Activated T-cell treated with anti-CD3 and anti-CD28 coated beads, Interleukin-2, amount 50 U/mL, for 72 hours (primary cell): ENCODE data around the gene KRTAP6-2. TPM values are rescaled to one million over a fixed set of nuclear protein-coding genes. Genes with fewer than 3 reads are reported as not detected.

Experiments
- ATAC-seq, 2 donors: fragments of 150-1000 bp; cut with Tn5 transposase; replicated peaks in 1 of 2; 2 replicates each; pipeline ENCODE4 v1.10.0; 2021; ENCODE audit warnings: moderate library complexity in 2 of 2, mild to moderate bottlenecking in 1 of 2
- DNase-seq, 2 donors: peaks; one replicate each; pipeline ENCODE4 v3.0.0; 2021 to 2022; ENCODE audit warnings: mixed read lengths in 1 of 2
- H3K27ac Mint-ChIP-seq: one replicate; pipeline ENCODE4 v1.8.0; 2022; ENCODE audit warnings: mild to moderate bottlenecking, moderate library complexity, mixed read lengths
- H3K27me3 Mint-ChIP-seq: one replicate; pipeline ENCODE4 v1.8.0; 2022; ENCODE audit warnings: low read depth, mixed read lengths
- H3K36me3 Mint-ChIP-seq, 2 donors: one replicate each; pipeline ENCODE4 v1.8.0; 2022; ENCODE audit warnings: mixed read lengths in 2 of 2, mild to moderate bottlenecking in 1 of 2; ENCODE audit not compliant: insufficient read depth in 2 of 2
- H3K4me1 Mint-ChIP-seq: one replicate; pipeline ENCODE4 v1.8.0; 2022; ENCODE audit warnings: low read depth, mixed read lengths
- H3K4me3 Mint-ChIP-seq, 2 donors: one replicate each; pipeline ENCODE4 v1.8.0; 2022; ENCODE audit warnings: mild to moderate bottlenecking in 2 of 2, mixed read lengths in 2 of 2, moderate library complexity in 2 of 2
- H3K9me3 Mint-ChIP-seq, 2 donors: one replicate each; pipeline ENCODE4 v1.8.0; 2022; ENCODE audit warnings: mixed read lengths in 2 of 2
- total RNA-seq, 2 donors: library from RNA; stranded (reverse); gene quantifications; one replicate each; pipeline ENCODE4 v1.2.3, GENCODE V29; 2022

KRTAP6-2 gene, protein sequence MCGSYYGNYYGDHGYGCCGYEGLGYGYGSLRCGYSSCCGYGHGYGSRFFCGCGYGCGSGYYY
- total RNA-seq: not detected

DNA sequence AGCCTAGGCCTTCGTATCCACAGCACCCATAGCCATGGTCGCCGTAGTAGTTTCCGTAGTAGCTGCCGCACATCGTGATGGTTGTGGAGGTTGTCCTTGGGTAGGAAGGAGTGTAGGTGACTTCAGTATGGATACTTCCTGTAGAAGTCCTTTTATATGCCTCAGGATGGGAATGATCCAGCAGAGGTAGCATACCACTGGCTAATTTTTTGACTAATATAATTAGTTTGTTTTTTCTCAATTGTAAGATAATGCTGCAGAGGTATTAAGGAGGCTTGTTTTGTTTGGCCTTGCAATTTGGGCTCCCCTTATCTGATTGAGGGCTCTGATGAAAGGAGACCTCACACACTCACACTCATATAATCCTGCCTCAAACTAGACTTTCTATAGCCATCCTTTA lies at the start of gene KRTAP6-2:
TSS of gene KRTAP6-2 (minus strand) at position 101 of the 400 bp plus-strand sequence. CDS start at position 73, 28 bp downstream.
- ATAC-seq (no peak), DNase-seq (no peak)
- no peaks in the 10 kb centered on the region for H3K36me3 Mint-ChIP-seq
- no peaks in the 10 kb centered on the region for H3K4me1 Mint-ChIP-seq
- H3K9me3 Mint-ChIP-seq: peaks cover 0 to 4% of the 10 kb centered on the region in 2 donors
- no peaks in the 10 kb centered on the region for H3K27me3 Mint-ChIP-seq
- H3K4me3 Mint-ChIP-seq: no peak within 1 kb of the TSS
- no peak within 1 kb of the TSS for H3K27ac Mint-ChIP-seq

DNA sequence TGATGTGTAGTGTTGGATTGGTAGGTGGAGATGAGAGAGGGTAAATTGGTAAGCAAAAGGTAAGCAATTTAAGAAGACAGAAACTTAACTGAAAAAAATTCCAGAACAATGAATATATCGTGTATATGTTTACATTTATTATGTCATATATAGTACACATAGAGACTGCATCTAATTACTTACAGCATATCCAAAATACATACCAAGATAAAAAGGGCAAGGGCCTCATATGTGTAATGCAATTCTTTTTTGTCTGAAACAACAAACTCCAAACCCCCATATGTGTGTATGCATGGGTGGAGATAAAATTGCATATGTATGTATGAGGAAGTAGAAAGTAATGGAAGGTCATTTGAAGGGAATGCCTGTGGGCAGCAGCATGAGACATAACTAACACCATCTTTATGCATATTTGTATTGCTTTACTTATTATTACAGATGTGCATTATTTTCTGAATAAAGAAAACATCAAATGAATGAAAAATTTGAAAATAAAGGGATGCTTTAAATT lies 48.3 kb upstream of the KRTAP6-2 start:
- no peaks in the 10 kb centered on the region for H3K27me3 Mint-ChIP-seq
- H3K27ac Mint-ChIP-seq: no peak overlapping the region
- peaks cover 2 to 5% of the 10 kb centered on the region in 2 donors for H3K9me3 Mint-ChIP-seq
- no peaks in the 10 kb centered on the region for H3K36me3 Mint-ChIP-seq
- H3K4me1 Mint-ChIP-seq: no peaks in the 10 kb centered on the region
- ATAC-seq: no peak
- DNase-seq: no peak
- no peak overlapping the region for H3K4me3 Mint-ChIP-seq

DNA sequence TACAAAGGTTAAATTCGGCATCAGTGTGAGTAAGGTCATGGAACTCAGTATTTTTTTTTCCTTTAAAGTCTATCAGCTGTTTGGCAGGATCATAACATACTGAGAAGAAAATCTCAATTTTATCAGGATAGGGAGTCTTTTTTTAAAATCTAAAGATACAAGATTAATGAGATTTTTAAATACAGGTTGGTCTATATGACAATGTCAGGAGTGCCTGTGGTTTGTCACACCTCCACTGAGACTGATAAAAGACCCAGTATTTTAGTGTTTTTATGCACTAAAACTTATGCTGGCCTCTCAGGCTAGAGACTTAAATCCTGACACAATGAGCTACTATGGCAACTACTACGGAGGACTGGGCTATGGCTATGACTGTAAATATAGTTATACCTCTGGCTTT lies 43.9 kb upstream of the KRTAP6-2 start, which contains the start of gene KRTAP20-3:
TSS of gene KRTAP20-3 (plus strand) at position 301 of the 400 bp plus-strand sequence.
- Mint-ChIP-seq H3K9me3 (peaks cover 2 to 5% of the 10 kb centered on the region in 2 donors), H3K27me3 (no peaks in the 10 kb centered on the region), H3K36me3 (no peaks in the 10 kb centered on the region), H3K4me1 (no peaks in the 10 kb centered on the region), H3K27ac (no peak within 1 kb of the TSS), H3K4me3 (no peak within 1 kb of the TSS)
- ATAC-seq (no peak), DNase-seq (no peak)

DNA sequence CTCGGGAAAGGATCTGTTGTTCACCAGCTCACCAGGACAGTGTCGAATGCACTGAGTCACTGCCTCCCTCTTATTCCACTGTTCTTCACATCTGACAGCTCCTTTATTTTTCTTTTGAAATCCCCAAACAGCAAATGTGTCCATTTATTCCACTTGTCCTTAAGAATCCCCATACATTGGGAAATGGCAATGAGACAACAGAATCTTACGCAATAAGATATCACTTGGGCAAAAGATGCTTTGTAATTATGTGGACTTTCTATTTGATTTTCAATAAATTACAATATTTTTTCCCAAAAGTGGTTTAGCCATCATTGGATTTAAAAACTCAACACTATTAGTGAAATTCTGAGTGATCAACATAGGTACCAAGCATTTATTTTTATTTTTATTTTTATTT lies 40.0 kb upstream of the KRTAP6-2 start:
- peaks cover 2% of the 10 kb centered on the region in 2 donors for H3K9me3 Mint-ChIP-seq
- no peaks in the 10 kb centered on the region for H3K36me3 Mint-ChIP-seq
- ATAC-seq: no peak
- no peaks in the 10 kb centered on the region for H3K4me1 Mint-ChIP-seq
- DNase-seq: no peak
- no peak overlapping the region for H3K4me3 Mint-ChIP-seq
- no peaks in the 10 kb centered on the region for H3K27me3 Mint-ChIP-seq
- H3K27ac Mint-ChIP-seq: no peak overlapping the region

DNA sequence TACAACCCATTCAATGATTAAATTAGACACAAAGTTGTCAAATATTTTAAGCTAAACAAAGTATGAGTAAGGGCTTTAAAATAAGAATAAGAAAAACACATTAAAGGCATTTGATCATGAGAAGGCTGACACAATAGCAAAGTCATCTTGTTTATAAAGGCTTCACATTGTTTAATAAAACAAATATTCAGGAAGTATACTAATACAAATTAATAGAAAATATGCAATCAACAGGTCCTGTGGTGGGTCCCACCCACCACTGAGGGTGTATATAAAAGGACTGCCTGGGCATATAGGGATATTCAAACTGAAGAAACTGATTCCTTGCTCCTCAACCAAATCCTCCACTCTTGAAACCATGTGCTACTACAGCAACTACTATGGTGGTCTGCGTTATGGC lies 36.2 kb upstream of the KRTAP6-2 start, which contains the start of gene KRTAP20-2:
TSS of gene KRTAP20-2 (plus strand) at position 301 of the 400 bp plus-strand sequence. CDS start at position 359, 58 bp downstream.
- Mint-ChIP-seq H3K36me3 (no peaks in the 10 kb centered on the region), H3K9me3 (peaks cover 0 to 2% of the 10 kb centered on the region in 2 donors), H3K27ac (no peak within 1 kb of the TSS), H3K4me1 (no peaks in the 10 kb centered on the region), H3K4me3 (no peak within 1 kb of the TSS), H3K27me3 (no peaks in the 10 kb centered on the region)
- DNase-seq (no peak), ATAC-seq (no peak)

DNA sequence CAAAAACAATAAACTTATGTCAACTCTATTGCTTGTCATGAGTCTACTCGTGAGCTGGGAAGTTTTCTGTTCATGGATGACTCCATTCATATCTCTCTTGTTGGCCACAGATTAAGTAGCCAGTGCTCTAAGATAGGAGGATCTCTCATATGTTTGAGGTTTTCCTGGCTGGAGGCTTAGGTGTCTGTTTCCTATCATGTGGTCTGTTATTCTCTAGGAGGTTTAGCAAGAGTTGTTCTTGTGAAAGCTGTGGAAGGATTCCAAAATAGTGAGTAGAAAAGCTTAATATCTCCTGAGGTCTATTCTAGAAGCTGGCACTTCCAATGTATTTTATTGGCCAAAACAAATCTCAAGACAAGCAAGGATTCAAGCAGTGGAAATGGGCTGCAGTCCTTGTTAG lies 30.5 kb upstream of the KRTAP6-2 start:
- DNase-seq (no peak), ATAC-seq (no peak)
- Mint-ChIP-seq H3K27ac (no peak overlapping the region), H3K27me3 (no peaks in the 10 kb centered on the region), H3K9me3 (peaks cover 0 to 2% of the 10 kb centered on the region in 2 donors), H3K4me1 (no peaks in the 10 kb centered on the region), H3K4me3 (no peak overlapping the region), H3K36me3 (no peaks in the 10 kb centered on the region)

DNA sequence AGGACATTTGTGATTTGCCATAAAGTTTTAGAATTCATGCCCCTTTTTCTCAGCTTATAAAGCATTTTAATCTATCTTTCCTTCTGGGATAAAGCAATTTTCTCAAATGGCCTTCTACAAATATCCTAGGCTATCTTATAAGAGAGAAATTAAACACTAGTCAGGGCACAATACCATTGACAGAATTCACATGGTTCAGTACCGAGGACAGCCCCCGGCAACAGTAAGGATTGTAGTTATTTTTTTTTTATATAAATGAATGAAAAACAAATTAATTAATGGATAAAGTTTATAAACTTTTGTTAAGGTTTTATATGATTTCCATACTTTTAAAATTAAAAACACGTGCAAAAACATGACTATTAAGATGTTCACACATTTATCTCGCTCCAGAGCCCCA lies 29.4 kb upstream of the KRTAP6-2 start:
- no peak for DNase-seq
- Mint-ChIP-seq H3K36me3 (no peaks in the 10 kb centered on the region), H3K4me3 (no peak overlapping the region)

DNA sequence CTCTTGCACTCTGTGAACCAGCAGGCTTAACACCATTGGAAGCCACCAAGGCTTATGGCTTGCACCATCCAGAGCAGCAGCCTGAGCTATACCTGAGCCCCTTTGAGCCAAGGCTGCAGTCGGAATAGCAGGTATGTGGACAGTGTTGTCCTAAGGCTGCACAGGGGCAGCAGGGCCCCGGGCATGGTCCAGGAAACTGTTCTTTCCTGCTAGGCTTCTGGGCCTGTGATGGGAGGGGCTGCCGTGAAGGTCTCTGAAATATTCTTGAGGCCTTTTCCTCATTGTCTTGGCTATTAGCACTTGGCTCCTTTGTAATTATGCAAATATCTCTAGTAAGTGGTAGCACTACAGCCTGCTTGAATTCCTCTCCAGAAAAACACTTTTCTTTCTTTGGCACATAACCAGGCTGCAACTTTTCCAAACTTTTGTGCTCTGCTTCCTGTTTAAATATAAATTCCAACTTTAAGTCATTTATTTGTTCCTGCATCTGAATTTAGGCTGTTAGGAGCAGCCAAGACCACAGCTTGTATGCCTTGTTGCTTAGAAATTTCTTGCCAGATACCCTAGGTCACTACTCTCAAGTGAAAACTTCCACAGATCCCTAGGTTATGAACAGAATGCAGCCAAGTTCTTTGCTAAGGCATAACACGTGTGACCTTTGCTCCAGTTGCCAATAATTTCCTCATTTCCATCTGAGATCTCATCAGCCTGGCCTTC lies 26.9 kb upstream of the KRTAP6-2 start:
- H3K27me3 Mint-ChIP-seq: no peaks in the 10 kb centered on the region
- no peaks in the 10 kb centered on the region for H3K4me1 Mint-ChIP-seq
- H3K27ac Mint-ChIP-seq: no peak overlapping the region
- no peak overlapping the region for H3K4me3 Mint-ChIP-seq
- H3K36me3 Mint-ChIP-seq: no peaks in the 10 kb centered on the region
- no peak for ATAC-seq
- peaks cover 0 to 2% of the 10 kb centered on the region in 2 donors for H3K9me3 Mint-ChIP-seq
- no peak for DNase-seq

More for the DNA sequence above, 29.4 kb upstream of the KRTAP6-2 start:
- Mint-ChIP-seq H3K27me3 (no peaks in the 10 kb centered on the region), H3K27ac (no peak overlapping the region), H3K9me3 (peaks cover 0 to 2% of the 10 kb centered on the region in 2 donors), H3K4me1 (no peaks in the 10 kb centered on the region)
- no peak for ATAC-seq

DNA sequence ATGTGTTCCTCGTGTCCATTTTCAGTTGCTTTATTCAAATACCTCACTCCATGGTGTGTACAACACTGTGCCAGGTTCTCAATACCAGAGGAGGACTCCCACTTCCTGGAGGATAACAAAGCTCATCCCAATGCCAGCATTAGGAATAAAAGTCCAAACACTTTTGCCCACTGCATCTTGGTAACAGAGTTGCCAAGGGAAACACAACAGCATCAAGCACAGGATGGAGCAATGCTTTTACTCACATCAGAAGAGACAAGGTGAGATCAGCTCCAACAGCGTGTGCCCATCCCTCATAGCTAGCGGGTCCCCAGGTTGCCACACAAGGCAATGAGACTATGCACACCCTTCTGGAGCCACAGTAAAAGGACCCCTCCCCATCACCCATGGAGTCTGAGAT lies 24.7 kb upstream of the KRTAP6-2 start:
- Mint-ChIP-seq H3K27ac (no peak overlapping the region), H3K27me3 (no peaks in the 10 kb centered on the region), H3K36me3 (no peaks in the 10 kb centered on the region), H3K4me1 (no peaks in the 10 kb centered on the region), H3K4me3 (no peak overlapping the region), H3K9me3 (peaks cover 0 to 2% of the 10 kb centered on the region in 2 donors)
- no peak for DNase-seq
- ATAC-seq: no peak

DNA sequence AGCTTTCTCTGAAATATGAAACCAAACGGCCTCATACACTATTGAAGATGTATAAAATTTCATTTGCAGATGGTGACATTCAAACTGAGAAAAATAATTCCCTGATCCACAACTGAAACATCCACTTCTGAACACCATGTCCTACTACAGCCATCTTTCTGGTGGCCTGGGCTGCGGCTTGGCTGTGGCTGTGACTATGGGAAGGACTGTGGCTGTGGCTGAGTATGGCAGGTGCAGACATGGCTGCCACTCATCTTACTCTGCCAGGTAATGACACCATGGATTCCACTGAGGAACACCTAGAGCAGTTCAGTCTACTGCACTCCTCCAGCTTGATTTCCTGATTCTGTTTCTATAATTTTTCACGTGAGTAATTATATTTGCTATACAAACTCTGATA lies 21.8 kb upstream of the KRTAP6-2 start, which contains the start of gene KRTAP20-4:
TSS of gene KRTAP20-4 (plus strand) at position 106 of the 400 bp plus-strand sequence.
- H3K36me3 Mint-ChIP-seq: no peaks in the 10 kb centered on the region
- DNase-seq: no peak
- H3K27me3 Mint-ChIP-seq: no peaks in the 10 kb centered on the region
- peaks cover 0 to 2% of the 10 kb centered on the region in 2 donors for H3K9me3 Mint-ChIP-seq
- no peaks in the 10 kb centered on the region for H3K4me1 Mint-ChIP-seq
- ATAC-seq: no peak
- H3K4me3 Mint-ChIP-seq: no peak within 1 kb of the TSS
- no peak within 1 kb of the TSS for H3K27ac Mint-ChIP-seq

DNA sequence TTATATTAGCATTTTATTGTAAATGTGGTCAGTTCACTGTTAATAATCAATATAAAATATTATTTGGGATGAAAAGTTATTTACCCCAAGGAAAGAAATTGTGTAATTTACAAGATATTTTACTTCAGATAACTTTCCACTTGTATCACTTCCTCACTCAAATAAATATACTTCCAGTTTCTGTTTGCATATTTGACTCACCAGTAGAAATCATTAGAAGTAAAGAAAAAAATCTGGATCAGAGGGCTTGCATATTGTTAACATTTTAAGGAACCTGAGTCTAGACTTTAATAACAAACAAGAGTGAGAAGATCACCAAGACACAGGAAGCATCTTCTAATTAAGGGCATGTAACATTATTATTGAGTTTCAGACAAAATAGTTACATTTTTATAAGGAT lies 21.4 kb upstream of the KRTAP6-2 start:
- H3K9me3 Mint-ChIP-seq: peaks cover 0 to 2% of the 10 kb centered on the region in 2 donors
- no peaks in the 10 kb centered on the region for H3K36me3 Mint-ChIP-seq
- no peaks in the 10 kb centered on the region for H3K4me1 Mint-ChIP-seq

DNA sequence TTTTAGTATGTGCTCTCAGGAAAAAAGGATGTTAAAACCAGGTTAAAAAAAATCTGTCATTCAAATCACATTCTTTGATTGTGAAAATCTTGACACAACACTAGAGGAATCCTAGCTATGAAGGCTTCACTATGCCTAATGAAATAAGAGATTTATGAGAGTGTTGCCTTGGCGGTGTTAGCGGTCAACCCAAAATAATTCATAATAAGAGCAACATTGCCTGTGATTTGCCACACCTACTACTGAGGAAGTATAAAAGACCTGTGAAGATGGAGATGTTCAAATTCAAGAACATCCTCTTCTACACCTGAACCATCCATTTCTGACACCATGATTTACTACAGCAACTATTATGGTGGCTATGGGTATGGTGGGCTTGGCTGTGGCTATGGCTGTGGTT lies 17.4 kb upstream of the KRTAP6-2 start, which contains the start of gene KRTAP20-1:
TSS of gene KRTAP20-1 (plus strand) at position 301 of the 400 bp plus-strand sequence. CDS start at position 331, 30 bp downstream.
- H3K27me3 Mint-ChIP-seq: no peaks in the 10 kb centered on the region
- DNase-seq: no peak
- no peaks in the 10 kb centered on the region for H3K36me3 Mint-ChIP-seq
- no peak for ATAC-seq
- H3K27ac Mint-ChIP-seq: no peak within 1 kb of the TSS
- no peak within 1 kb of the TSS for H3K4me3 Mint-ChIP-seq
- H3K4me1 Mint-ChIP-seq: no peaks in the 10 kb centered on the region
- H3K9me3 Mint-ChIP-seq: peaks cover 0 to 2% of the 10 kb centered on the region in 2 donors

More for the DNA sequence above, 21.4 kb upstream of the KRTAP6-2 start:
- no peak for DNase-seq
- Mint-ChIP-seq H3K27me3 (no peaks in the 10 kb centered on the region), H3K27ac (no peak overlapping the region), H3K4me3 (no peak overlapping the region)
- no peak for ATAC-seq

DNA sequence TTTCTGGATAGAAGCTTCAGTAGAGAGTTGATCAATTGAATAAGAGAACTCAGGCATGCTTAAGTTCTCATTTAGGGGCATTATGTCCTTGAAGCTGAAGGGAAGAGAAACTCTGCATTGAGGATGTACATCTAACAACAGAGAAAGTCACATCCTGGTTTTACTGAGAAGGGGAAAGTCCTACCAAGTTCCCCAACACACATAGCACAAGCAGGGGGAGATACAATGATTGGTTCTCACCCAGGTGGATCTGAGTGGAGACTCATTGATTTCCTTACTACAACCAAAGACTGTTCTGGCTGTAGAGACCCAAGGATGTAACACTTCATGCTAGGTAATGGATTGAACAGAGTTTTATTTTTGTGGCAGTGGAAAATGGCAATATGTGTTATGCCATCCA lies 16.5 kb upstream of the KRTAP6-2 start:
- no peak overlapping the region for H3K4me3 Mint-ChIP-seq
- H3K27me3 Mint-ChIP-seq: no peaks in the 10 kb centered on the region
- no peaks in the 10 kb centered on the region for H3K4me1 Mint-ChIP-seq
- DNase-seq (no peak), ATAC-seq (no peak)
- H3K9me3 Mint-ChIP-seq: peaks cover 0 to 2% of the 10 kb centered on the region in 2 donors
- no peak overlapping the region for H3K27ac Mint-ChIP-seq
- no peaks in the 10 kb centered on the region for H3K36me3 Mint-ChIP-seq
